ENCODE results near the gene DSTYK.

GRCh38 chr1:205121660-205122488 is 89.6 kb downstream of the DSTYK start, which contains the start of gene RBBP5:
- TF ChIP-seq CTCF (IDR thresholded peaks at IDR 0.05) (peak; percentile 84), MAX (IDR thresholded peaks at IDR 0.05; ENCODE audit: low read depth) (peak; percentile 87), REST (IDR thresholded peaks at IDR 0.05; ENCODE audit: low read depth, low read length) (peak; percentile 69), USF1 (IDR thresholded peaks at IDR 0.05; ENCODE audit: borderline replicate concordance, low read depth) (no peak; the same call in 1 of the 2 replicates), JUND (IDR thresholded peaks at IDR 0.05) (no peak), YY1 (IDR thresholded peaks at IDR 0.05; ENCODE audit: low read depth) (peak; percentile 79; the same call in 1 of the 2 replicates), RAD21 (IDR thresholded peaks at IDR 0.05; ENCODE audit: low read length) (peak; percentile 55)

Data from SK-N-SH (cell line).